ENCODE measurements around the gene GALNT17.

The GALNT17 gene

GRCh38 chr7:71281261-71281660, 149.3 kb downstream of the GALNT17 start:
- no peak for DNase-seq (ENCODE audit: low read depth in 2 of 3, low spot score in 2 of 3)

DNA sequence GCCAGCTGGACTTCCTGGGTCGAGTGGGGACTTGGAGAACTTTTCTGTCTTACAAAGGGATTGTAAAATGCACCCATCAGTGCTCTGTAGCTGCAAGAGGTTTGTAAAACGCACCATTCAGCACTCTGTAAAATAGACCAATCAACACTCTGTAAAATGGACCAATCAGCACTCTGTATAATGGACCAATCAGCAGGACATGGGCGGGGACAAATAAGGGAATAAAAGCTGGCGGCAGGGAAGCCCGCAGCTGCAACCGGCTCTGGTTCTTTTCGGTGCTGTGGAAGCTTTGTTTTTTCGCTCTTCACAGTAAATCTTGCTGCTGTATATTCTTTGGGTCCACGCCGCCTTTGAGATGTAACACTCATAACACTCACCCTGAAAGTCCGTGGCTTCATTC, 151.9 kb downstream of the GALNT17 start:
- DNase-seq (ENCODE audit: low read depth in 2 of 3, low spot score in 2 of 3) = no peak

- no peak for DNase-seq (ENCODE audit: low read depth in 2 of 3, low spot score in 2 of 3)
Measured at GRCh38 chr7:71285571-71286145, 153.7 kb downstream of the GALNT17 start.

- no peak for DNase-seq (ENCODE audit: low read depth in 2 of 3, low spot score in 2 of 3)
Measured at GRCh38 chr7:71286336-71286735, 154.4 kb downstream of the GALNT17 start.

DNA sequence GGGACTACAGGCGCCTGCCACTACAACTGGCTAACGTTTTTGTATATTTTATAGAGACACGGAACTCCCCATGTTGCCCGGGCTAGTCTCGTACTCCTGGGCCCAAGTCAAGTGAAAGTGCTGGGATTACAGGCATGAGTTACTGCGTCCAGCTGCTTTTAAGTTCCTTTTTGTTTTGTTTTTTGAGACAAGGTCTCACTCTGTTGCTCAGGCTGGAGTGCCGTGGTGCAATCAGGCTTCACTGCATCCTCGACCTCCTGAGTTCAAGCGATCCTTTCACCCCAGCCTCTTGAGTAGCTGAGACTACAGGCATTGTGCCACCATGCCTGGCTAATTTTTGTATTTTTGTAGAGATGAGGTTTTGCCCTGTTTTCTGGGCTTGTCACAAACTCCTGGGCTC, 155.0 kb downstream of the GALNT17 start:
- DNase-seq (ENCODE audit: low read depth in 2 of 3, low spot score in 2 of 3) = no peak

GRCh38 chr7:71290452-71290851, 158.5 kb downstream of the GALNT17 start:
- no peak for DNase-seq (ENCODE audit: low read depth in 2 of 3, low spot score in 2 of 3)

- no peak for DNase-seq (ENCODE audit: low read depth in 2 of 3, low spot score in 2 of 3)
Measured at GRCh38 chr7:71298378-71298777, 166.4 kb downstream of the GALNT17 start.

GRCh38 chr7:71300086-71300485, 168.1 kb downstream of the GALNT17 start:
- DNase-seq (ENCODE audit: low read depth in 2 of 3, low spot score in 2 of 3) = no peak

GRCh38 chr7:71300603-71301002, 168.7 kb downstream of the GALNT17 start:
- no peak for DNase-seq (ENCODE audit: low read depth in 2 of 3, low spot score in 2 of 3)

GRCh38 chr7:71301167-71301566, 169.2 kb downstream of the GALNT17 start:
- DNase-seq (ENCODE audit: low read depth in 2 of 3, low spot score in 2 of 3) = no peak

DNA sequence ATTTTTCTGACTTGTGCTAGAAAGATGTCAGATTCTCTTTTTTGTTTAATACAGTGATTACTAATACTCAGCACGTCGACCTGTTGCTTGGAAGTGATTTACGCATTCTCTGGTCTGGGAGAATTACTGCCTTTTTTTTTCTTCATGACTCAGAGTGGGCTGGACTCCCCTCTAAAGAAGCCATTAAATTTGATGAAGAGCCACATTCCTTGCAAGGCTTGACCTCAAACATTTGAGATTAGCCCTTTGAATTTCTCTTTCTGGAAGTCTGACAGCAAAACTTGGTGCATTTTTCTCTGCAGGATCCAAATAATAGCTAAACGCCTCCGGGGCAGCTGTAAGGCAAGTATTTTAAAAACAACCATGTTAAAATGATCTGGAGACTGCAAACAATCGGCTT, 171.6 kb downstream of the GALNT17 start:
- no peak for DNase-seq (ENCODE audit: low read depth in 2 of 3, low spot score in 2 of 3)

DNA sequence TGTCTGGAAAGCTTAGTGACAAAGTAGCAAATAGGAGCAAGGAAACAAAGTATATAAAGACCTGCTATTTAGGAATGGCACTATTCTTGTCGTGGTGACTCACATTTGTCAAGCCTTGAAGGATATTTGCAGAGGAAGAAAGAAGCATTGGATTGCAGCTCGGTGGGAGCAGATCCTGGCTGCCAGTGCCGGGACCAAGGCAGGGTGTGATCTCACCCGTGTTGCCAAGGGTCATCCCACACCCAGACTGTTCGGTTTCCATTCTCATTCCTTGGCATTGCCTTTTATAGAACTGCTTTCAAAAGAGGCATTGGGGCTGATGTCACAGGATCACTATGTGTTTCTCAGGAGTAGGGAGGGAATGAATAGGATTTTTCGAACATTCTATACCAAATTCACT, 176.2 kb downstream of the GALNT17 start:
- DNase-seq (ENCODE audit: low read depth in 2 of 3, low spot score in 2 of 3) = no peak

DNA sequence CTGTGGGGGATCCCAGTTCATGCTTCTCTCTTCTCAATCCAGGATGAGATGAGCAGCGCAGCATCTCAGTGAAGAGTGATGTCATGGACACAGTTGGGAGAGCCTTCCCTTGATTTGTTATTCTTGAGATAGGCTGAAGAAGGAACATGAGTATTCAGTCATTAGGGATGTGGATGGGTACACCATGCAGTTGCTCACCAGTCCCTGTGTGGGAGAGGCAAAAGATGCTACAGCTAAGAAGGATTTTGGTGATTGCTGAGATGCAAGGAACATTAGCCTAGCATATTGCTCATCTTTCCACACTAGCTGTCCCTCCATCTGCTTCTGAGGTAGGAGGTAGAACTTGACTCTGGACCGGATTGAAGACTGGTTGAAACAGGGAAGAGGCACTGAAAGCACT, 179.6 kb downstream of the GALNT17 start:
- no peak for DNase-seq (ENCODE audit: low read depth in 2 of 3, low spot score in 2 of 3)

DNA sequence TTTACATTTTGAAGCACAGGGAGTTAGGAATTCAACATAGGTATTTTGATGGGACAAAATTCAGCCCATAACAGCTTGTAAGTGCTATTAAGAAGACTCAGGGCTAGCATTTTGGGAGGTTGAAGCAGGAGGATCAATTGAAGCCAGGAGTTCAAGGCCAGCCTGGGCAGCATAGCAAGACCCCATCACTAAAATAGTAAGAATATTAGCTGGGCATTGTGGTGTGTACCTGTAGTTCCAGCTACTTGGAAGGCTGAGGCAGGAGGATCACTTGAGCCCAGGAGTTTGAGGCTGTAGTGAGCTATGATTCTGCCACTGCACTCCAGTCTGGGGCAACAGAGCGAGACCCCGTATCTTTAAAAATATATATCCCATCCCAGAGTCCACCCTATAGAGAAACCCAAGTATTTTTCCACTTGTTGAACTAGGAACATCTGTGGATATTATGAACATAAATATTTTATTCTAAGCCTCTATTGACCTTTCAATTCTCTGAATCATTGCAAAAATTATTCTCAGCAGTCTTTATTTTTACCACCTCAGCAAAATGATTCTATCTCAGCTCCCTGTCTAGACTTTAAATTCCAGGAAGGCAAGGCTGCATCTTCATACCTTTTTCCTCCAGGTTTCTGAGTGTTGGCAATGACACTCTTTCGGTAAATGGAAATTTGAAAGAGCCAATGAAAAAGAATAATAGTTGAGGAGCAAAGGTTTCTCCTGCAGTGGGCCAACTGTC, 181.0 kb downstream of the GALNT17 start:
- no peak for DNase-seq (ENCODE audit: low read depth in 2 of 3, low spot score in 2 of 3)

DNA sequence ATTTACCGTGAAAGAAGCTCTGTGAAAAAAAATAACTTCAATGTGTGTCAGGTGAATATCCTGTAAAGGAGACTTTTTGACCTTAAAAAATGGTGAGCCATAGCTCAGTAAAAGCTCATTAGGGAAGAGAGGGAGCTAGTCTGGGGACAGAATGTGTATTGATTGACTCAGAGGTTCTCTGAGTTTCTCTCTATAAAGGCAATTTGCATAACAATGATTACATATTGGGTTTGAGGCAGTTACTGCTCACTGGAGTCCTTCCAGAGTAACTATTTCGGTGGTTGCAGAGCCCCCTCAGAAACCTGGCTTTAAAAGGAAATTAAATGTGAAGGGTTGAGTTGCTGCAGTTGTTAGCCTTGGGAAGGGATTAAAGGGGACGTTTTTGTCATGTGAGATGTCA, 181.6 kb downstream of the GALNT17 start:
- no peak for DNase-seq (ENCODE audit: low read depth in 2 of 3, low spot score in 2 of 3)

GRCh38 chr7:71320916-71321315, 189.0 kb downstream of the GALNT17 start:
- no peak for DNase-seq (ENCODE audit: low read depth in 2 of 3, low spot score in 2 of 3)

GRCh38 chr7:71322201-71322600, 190.3 kb downstream of the GALNT17 start:
- no peak for DNase-seq (ENCODE audit: low read depth in 2 of 3, low spot score in 2 of 3)

- DNase-seq (ENCODE audit: low read depth in 2 of 3, low spot score in 2 of 3) = no peak
Measured at GRCh38 chr7:71323726-71324125, 191.8 kb downstream of the GALNT17 start.

DNA sequence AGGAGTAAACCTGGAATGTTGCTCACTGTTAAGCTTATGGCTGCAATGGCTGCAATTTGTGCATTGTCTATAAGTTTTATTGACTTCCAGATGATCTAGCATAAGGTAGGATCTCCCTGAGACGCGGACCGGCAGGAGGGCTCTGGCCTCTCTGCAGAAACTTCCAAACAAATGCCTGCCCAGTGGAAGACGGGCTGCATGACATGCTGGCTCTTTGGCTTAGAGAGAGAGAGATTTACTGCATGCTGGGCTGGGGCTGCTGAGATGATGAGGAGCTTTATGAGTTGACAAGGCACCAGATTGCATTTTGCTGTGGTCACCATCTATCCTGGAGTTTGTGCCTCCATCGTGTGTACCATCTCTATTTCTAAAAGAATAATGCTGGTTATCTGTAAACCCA, 193.2 kb downstream of the GALNT17 start:
- no peak for DNase-seq (ENCODE audit: low read depth in 2 of 3, low spot score in 2 of 3)

DNA sequence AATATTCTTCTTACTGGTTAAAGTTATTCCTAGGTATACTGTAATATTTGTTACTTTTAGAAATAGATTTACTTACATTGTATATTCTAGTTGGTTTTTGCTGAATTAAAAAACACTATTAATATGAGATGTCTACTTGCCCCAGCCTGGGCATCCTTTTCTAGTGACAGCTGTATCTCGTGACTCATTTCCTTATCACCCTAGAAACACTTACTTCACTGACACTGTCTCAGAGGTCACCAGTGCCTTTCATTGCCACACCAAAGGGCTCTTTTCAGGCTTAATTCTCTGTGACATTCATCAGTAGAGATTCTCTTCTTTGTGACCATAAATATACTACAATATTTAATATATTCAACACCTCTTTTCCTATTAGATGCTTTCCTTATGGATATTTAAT, 194.7 kb downstream of the GALNT17 start:
- DNase-seq (ENCODE audit: low read depth in 2 of 3, low spot score in 2 of 3) = no peak

DNA sequence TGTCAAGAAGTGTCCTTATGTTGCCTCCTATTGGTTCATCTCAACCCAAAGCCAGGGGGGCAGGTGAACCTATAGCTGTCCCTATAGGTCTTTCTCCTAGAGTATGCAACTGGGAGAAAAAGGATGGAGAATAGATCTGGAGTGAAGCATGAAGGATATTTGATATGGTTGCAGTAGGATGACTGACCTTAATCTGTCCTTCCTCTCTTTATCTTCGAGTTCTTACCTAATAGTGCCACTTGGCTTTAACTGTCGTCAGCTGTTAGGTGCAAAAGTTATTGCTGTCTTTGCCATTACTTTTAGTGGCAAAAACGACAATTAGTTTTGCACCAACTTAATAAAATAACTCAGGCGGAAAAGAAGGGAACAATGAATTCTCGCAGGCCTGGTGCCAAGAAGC, 196.0 kb downstream of the GALNT17 start:
- DNase-seq (ENCODE audit: low read depth in 2 of 3, low spot score in 2 of 3) = no peak

DNA sequence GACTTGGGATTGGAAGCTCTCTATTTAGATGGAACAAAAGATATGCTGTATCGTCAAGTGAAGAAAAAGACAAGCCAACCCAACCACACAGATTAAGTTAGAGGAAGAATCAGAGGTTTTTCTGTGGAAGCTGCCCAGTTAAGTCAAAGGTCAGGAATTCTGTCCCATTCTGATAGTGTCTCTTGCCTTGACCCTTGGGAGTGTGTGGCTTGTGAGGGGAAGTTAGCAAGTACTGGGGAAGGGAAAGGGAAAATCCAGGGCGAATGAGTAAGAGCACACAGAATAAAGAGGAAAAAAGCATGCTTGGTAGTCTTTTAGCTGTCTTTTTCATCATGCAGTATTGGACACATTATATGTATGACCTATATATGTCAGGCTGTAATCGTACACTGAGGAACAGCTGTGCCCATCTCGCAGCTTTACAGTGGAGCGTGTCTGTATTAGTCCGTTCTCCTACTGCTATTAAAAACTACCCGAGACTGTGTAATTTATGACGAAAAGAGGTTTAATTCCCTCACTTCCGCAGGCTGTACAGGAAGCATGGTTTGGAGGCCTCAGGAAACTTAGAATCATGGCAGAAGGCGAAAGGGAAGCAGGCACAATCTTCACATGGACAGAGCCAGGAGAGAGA, 197.2 kb downstream of the GALNT17 start:
- DNase-seq (ENCODE audit: low read depth in 2 of 3, low spot score in 2 of 3) = no peak

DNA sequence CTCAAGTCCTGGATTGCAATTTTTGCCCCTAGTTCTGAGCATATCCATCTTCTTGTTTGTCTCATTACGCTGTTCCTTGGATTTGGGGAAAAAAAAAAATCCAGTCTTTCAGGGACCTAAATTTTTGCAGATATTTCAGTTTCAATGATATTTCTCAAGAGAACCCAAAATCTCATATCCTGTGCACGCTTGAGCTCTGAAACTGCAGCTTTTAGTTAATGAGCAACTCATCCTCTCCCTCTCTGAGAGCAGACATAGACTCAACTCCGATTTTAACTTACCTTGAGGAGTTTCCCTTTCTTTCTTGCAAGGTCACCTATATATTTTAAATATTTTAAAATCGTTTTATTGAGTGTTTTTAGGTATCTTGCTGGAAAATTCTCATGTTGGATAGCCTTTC, 200.3 kb downstream of the GALNT17 start:
- DNase-seq (ENCODE audit: low read depth in 2 of 3, low spot score in 2 of 3) = no peak
